GM12878 (cell line): Measurements from ENCODE around the gene MYO1H. TPM values are rescaled to one million over a fixed set of nuclear protein-coding genes. Genes with fewer than 3 reads are reported as not detected.

Experiments used
- ATAC-seq: fragments of 200-7000 bp; cut with Tn5 transposase; 3 replicates; pipeline ENCODE4 v1.9.1; 2020; ENCODE audit warnings: mild to moderate bottlenecking, moderate library complexity
- BruUV-seq: library from RNA; stranded (reverse); fragments of 400-500 nt; replicated peaks from 2 replicates; lab custom pipeline; 2021; lab: Mats Ljungman, UMichigan
- CTCF ChIA-PET: fragments of 300-600 bp; sonication (Branson Sonifier 250); formaldehyde crosslinking; extraction: SDS; loops from one replicate; lab custom pipeline; 2021; ENCODE audit warnings: inconsistent platforms; lab: Yijun Ruan, JAX
- POLR2A ChIA-PET: fragments of 350-600 bp; formaldehyde crosslinking; extraction: SDS; loops from one replicate; lab custom pipeline; 2021; ENCODE audit warnings: inconsistent platforms; lab: Charles Lee
- RAD21 ChIA-PET: fragments of 300-600 bp; sonication (Branson Sonifier 250); formaldehyde crosslinking; loops from one replicate; lab custom pipeline; 2023; ENCODE audit warnings: antibody characterized with exemption; ENCODE audit not compliant: unreplicated experiment; lab: Charles Lee
- SMC1A ChIA-PET: fragments of 300-600 bp; sonication (Branson Sonifier 250); formaldehyde crosslinking; loops from one replicate; lab custom pipeline; 2023; ENCODE audit not compliant: unreplicated experiment, uncharacterized antibody; lab: Charles Lee
- DNase-seq: peaks from one replicate; pipeline ENCODE4 v3.0.0-alpha.2; 2011; ENCODE audit warnings: low read depth, low spot score
- FAIRE-seq: peaks from 3 replicates; lab custom pipeline; 2011; peaks lifted over from hg19 to GRCh38; lab: Jason Lieb, UNC
- H2AFZ ChIP-seq: 2 replicates; pipeline ENCODE4 v1.6.0; 2011; ENCODE audit warnings: low read depth, low read length, control low read depth; ENCODE audit not compliant: control insufficient read depth
- H3K27ac ChIP-seq: 2 replicates; pipeline ENCODE4 v1.5.1; 2011; ENCODE audit warnings: control low read depth; ENCODE audit not compliant: control insufficient read depth, insufficient read depth
- H3K27me3 ChIP-seq, 2 experiments: replicated peaks in 1 of 2; 2 replicates each; pipeline versions ENCODE4 v1.6.0 to v1.6.1; 2011; ENCODE audit warnings: low read length in 1 of 2; ENCODE audit not compliant: control insufficient read depth in 2 of 2, insufficient read depth in 2 of 2
- H3K36me3 ChIP-seq, 2 experiments: 2 replicates each; pipeline ENCODE4 v1.5.1; 2011; ENCODE audit warnings: low read length in 1 of 2; ENCODE audit not compliant: control insufficient read depth in 2 of 2, insufficient read depth in 2 of 2
- H3K4me1 ChIP-seq: 2 replicates; pipeline ENCODE4 v1.6.1; 2011; ENCODE audit warnings: mild to moderate bottlenecking, low read length, moderate library complexity, mixed read lengths; ENCODE audit not compliant: control insufficient read depth, insufficient read depth
- H3K4me2 ChIP-seq: 2 replicates; pipeline ENCODE4 v1.6.0; 2011; ENCODE audit warnings: control low read depth; ENCODE audit not compliant: control insufficient read depth, insufficient read depth
- H3K4me3 ChIP-seq: fragments of 200-600 bp; sonication (generic); 2 replicates; pipeline ENCODE4 v1.5.1; 2016
- H3K79me2 ChIP-seq: 2 replicates; pipeline ENCODE4 v1.6.0; 2011; ENCODE audit warnings: low read length; ENCODE audit not compliant: control insufficient read depth, insufficient read depth
- H3K9ac ChIP-seq: 2 replicates; pipeline ENCODE4 v1.8.0; 2011; ENCODE audit warnings: low read length, control low read depth, mixed read lengths; ENCODE audit not compliant: control insufficient read depth, insufficient read depth
- H3K9me3 ChIP-seq: replicated peaks from 3 replicates; pipeline ENCODE4 v1.5.1; 2011; ENCODE audit warnings: mild to moderate bottlenecking, low read length; ENCODE audit not compliant: control insufficient read depth, insufficient read depth
- H4K20me1 ChIP-seq: 2 replicates; pipeline ENCODE4 v1.6.0; 2011; ENCODE audit not compliant: control insufficient read depth, insufficient read depth
- BACH1 ChIP-seq: fragments of 450-650 bp; IDR thresholded peaks from 2 replicates; pipeline ENCODE4 v1.6.1; 2017; ENCODE audit warnings: mild to moderate bottlenecking, borderline replicate concordance
- CBX3 ChIP-seq: fragments of 200-600 bp; sonication (generic); IDR thresholded peaks from 2 replicates; pipeline ENCODE4 v1.6.1; 2016; ENCODE audit warnings: low read depth, borderline replicate concordance
- IKZF1 ChIP-seq: fragments of 450-650 bp; conservative IDR thresholded peaks from 2 replicates; pipeline ENCODE4 v1.6.1; 2017; ENCODE audit warnings: antibody characterized with exemption, mild to moderate bottlenecking
- LARP7 ChIP-seq: fragments of 450-650 bp; IDR thresholded peaks from 2 replicates; pipeline ENCODE4 v1.6.1; 2017; ENCODE audit warnings: mild to moderate bottlenecking
- SP1 ChIP-seq: IDR thresholded peaks from one replicate; pipeline ENCODE4 v1.6.1; 2011; ENCODE audit warnings: low read depth, low read length
- ZNF217 ChIP-seq: fragments of 450-650 bp; IDR thresholded peaks from 2 replicates; pipeline ENCODE4 v1.6.1; 2017; ENCODE audit warnings: antibody characterized with exemption, mild to moderate bottlenecking
- WGBS: methylation state at CpG from one replicate; pipeline ENCODE4 v1.1.6; 2016; ENCODE audit warnings: low lambda C conversion rate; ENCODE audit not compliant: insufficient replicate concordance, insufficient coverage; ENCODE audit errors: missing lambda C conversion rate; 5-methylcytosine and 5-hydroxymethylcytosine counted together
- in situ Hi-C: fragments of 300-500 bp; cut with MboI; formaldehyde crosslinking; loops from 9 replicates; pipeline ENCODE4 v1.14.3; 2018; ENCODE audit warnings: mixed read lengths
- intact Hi-C: fragments of 100-400 bp; cut with micrococcal nuclease; formaldehyde crosslinking; loops from one replicate; pipeline ENCODE4 v1.14.2; 2022; ENCODE audit not compliant: unreplicated experiment
- polyA plus RNA-seq, 11 experiments: library from polyadenylated mRNA; depleted of rRNA in 4 of 11; unstranded in 6 of 11; stranded (reverse) in 5 of 11; fragments of >200 nt; fragmentation: Nextera tagmentation in 4 of 11; fragmentation: Illumina TruSeq in 1 of 11; extraction: Ambion mirVana in 4 of 11; extraction: Trizol in 1 of 11; gene quantifications; 1 replicate in 1 of 11; 2 replicates in 10 of 11; pipeline versions ENCODE4 v1.2.1 to v1.2.3, GENCODE V29; 2011 to 2016; ENCODE audit warnings: inconsistent platforms in 2 of 11, missing spikeins in 2 of 11, low read depth in 1 of 11
- total RNA-seq, 4 experiments: library from RNA; depleted of rRNA in 3 of 4; stranded (reverse); fragments of >200 nt in 3 of 4; fragmentation: Illumina TruSeq in 1 of 4; extraction: Trizol in 1 of 4; gene quantifications; 2 replicates each; pipeline versions ENCODE4 v1.2.1 to v1.2.3, GENCODE V29; 2013 to 2021
- TF ChIP-seq, protein P1 (sequence below): IDR thresholded peaks from 2 replicates; pipeline ENCODE4 v1.6.1; 2012; ENCODE audit warnings: improper control_type of control experiment, low read depth, low read length; ENCODE audit not compliant: insufficient replicate concordance
- TF ChIP-seq, protein P2 (sequence below): fragments of 150-350 bp; IDR thresholded peaks from 2 replicates; pipeline ENCODE4 v1.6.1; 2016; ENCODE audit warnings: low read depth, low read length
- TF ChIP-seq, protein P3 (sequence below): fragments of 450-650 bp; IDR thresholded peaks from 2 replicates; pipeline ENCODE4 v1.6.1; 2016; ENCODE audit warnings: mild to moderate bottlenecking, moderate library complexity, borderline replicate concordance

MYO1H gene
- total and polyA plus RNA-seq, 10 of the 15 experiments (the other 5 are each of a cell fraction or from before 2014, with no cell fraction given), result 0.05 TPM; not detected in 9

DNA sequence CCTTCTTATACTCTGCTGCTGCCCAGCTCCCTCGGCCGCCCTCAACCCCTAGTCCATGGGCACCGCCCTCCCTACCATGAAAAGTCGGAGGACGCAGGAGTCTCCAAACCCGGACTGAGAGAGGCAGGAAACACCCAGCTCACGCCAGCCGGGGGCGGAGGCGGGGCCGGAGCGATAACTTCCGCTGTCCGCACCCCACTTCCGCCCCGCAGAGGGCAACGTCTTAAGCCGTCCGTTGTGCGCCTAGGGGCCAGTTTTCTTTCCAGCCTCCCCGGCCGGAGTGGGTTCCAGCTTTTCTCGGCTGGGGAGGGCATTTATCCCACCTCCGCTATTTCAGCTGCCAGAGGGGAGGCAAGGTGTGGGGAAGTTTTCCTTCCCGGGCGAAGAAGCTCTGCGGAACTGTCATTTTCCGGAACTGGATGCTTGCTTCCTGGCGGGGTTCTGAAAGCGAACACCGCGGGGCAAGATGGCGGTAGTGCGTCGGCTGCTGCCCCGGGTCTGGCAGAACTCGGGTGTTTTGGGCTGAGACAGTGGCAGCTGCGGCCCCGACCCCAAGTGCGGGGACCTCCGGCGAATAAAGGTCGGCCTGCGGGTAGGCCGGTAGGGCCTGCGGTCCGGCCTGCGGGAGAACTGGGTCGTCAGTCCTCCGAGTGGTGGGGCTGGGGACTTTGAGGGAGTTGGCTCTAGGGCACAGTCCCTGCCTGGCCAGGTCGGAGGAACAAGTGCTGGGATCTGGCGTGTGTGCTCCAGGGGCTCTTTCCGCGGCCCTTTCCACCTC lies 129.7 kb downstream of the MYO1H start, which contains the start of the genes KCTD10 and UBE3B:
Gene KCTD10, minus strand, starts transcription at position 116 of the 778 bp plus-strand sequence. Its CDS starts 38 bp downstream, at position 78.
Gene UBE3B, plus strand, starts transcription at position 450 of the 778 bp plus-strand sequence. CDS start 5,918 bp downstream, outside the sequence.
- intact Hi-C loops (no loop called here), in situ Hi-C loops (no loop called here)
- POLR2A ChIA-PET, result interaction anchor here (0.9 kb wide), 1 partner anchor 96 kb away, joined by 3 read pairs; the partner anchor contains the start of gene MVK
- H3K9ac ChIP-seq, result peak within 1 kb of the TSS; percentile 91
- WGBS, result under 1% methylated on average over 54 of the region's 54 CpGs
- DNase-seq, result peak; percentile 48
- SMC1A ChIA-PET, result interaction anchor here (0.7 kb wide), 1 partner anchor 76 kb away, joined by 3 read pairs; no protein-coding TSS in a partner anchor
- H3K27me3 ChIP-seq, result no peaks in the 10 kb centered on the region
- peaks cover 7% of the 10 kb centered on the region; the same call in 1 of the 2 replicates for H3K4me1 ChIP-seq
- no peaks in the 10 kb centered on the region for H3K9me3 ChIP-seq
- H2AFZ ChIP-seq, result peak within 1 kb of the TSS; percentile 90
- peaks cover 57% of the 10 kb centered on the region for H3K79me2 ChIP-seq
- RAD21 ChIA-PET, result no interaction called here
- peak within 1 kb of the TSS; percentile 93 for H3K4me2 ChIP-seq
- ATAC-seq, result peak; percentile 97
- no TSS peak for BruUV-seq
- FAIRE-seq, result no peak
- H3K27ac ChIP-seq, result peak within 1 kb of the TSS; percentile 98
- peak within 1 kb of the TSS; percentile 84 for H3K4me3 ChIP-seq
- no peaks in the 10 kb centered on the region; the same call in 1 of the 2 replicates for H4K20me1 ChIP-seq
- CTCF ChIA-PET, result interaction anchor here (1.1 kb wide), 1 partner anchor 516 kb away, joined by 3 read pairs; no protein-coding TSS in a partner anchor
- no peaks in the 10 kb centered on the region for H3K36me3 ChIP-seq
- TF ChIP-seq, protein P1, sequence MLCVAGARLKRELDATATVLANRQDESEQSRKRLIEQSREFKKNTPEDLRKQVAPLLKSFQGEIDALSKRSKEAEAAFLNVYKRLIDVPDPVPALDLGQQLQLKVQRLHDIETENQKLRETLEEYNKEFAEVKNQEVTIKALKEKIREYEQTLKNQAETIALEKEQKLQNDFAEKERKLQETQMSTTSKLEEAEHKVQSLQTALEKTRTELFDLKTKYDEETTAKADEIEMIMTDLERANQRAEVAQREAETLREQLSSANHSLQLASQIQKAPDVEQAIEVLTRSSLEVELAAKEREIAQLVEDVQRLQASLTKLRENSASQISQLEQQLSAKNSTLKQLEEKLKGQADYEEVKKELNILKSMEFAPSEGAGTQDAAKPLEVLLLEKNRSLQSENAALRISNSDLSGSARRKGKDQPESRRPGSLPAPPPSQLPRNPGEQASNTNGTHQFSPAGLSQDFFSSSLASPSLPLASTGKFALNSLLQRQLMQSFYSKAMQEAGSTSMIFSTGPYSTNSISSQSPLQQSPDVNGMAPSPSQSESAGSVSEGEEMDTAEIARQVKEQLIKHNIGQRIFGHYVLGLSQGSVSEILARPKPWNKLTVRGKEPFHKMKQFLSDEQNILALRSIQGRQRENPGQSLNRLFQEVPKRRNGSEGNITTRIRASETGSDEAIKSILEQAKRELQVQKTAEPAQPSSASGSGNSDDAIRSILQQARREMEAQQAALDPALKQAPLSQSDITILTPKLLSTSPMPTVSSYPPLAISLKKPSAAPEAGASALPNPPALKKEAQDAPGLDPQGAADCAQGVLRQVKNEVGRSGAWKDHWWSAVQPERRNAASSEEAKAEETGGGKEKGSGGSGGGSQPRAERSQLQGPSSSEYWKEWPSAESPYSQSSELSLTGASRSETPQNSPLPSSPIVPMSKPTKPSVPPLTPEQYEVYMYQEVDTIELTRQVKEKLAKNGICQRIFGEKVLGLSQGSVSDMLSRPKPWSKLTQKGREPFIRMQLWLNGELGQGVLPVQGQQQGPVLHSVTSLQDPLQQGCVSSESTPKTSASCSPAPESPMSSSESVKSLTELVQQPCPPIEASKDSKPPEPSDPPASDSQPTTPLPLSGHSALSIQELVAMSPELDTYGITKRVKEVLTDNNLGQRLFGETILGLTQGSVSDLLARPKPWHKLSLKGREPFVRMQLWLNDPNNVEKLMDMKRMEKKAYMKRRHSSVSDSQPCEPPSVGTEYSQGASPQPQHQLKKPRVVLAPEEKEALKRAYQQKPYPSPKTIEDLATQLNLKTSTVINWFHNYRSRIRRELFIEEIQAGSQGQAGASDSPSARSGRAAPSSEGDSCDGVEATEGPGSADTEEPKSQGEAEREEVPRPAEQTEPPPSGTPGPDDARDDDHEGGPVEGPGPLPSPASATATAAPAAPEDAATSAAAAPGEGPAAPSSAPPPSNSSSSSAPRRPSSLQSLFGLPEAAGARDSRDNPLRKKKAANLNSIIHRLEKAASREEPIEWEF, result no peak
- TF ChIP-seq CBX3, result no peak
- no peak for TF ChIP-seq BACH1
- TF ChIP-seq, protein P2, sequence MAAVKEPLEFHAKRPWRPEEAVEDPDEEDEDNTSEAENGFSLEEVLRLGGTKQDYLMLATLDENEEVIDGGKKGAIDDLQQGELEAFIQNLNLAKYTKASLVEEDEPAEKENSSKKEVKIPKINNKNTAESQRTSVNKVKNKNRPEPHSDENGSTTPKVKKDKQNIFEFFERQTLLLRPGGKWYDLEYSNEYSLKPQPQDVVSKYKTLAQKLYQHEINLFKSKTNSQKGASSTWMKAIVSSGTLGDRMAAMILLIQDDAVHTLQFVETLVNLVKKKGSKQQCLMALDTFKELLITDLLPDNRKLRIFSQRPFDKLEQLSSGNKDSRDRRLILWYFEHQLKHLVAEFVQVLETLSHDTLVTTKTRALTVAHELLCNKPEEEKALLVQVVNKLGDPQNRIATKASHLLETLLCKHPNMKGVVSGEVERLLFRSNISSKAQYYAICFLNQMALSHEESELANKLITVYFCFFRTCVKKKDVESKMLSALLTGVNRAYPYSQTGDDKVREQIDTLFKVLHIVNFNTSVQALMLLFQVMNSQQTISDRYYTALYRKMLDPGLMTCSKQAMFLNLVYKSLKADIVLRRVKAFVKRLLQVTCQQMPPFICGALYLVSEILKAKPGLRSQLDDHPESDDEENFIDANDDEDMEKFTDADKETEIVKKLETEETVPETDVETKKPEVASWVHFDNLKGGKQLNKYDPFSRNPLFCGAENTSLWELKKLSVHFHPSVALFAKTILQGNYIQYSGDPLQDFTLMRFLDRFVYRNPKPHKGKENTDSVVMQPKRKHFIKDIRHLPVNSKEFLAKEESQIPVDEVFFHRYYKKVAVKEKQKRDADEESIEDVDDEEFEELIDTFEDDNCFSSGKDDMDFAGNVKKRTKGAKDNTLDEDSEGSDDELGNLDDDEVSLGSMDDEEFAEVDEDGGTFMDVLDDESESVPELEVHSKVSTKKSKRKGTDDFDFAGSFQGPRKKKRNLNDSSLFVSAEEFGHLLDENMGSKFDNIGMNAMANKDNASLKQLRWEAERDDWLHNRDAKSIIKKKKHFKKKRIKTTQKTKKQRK, result no peak
- no peak for TF ChIP-seq ZNF217
- no peak for TF ChIP-seq SP1
- TF ChIP-seq IKZF1, result peak; percentile 98
- peak; percentile 86; the same call in 1 of the 2 replicates for TF ChIP-seq LARP7
- TF ChIP-seq, protein P3, sequence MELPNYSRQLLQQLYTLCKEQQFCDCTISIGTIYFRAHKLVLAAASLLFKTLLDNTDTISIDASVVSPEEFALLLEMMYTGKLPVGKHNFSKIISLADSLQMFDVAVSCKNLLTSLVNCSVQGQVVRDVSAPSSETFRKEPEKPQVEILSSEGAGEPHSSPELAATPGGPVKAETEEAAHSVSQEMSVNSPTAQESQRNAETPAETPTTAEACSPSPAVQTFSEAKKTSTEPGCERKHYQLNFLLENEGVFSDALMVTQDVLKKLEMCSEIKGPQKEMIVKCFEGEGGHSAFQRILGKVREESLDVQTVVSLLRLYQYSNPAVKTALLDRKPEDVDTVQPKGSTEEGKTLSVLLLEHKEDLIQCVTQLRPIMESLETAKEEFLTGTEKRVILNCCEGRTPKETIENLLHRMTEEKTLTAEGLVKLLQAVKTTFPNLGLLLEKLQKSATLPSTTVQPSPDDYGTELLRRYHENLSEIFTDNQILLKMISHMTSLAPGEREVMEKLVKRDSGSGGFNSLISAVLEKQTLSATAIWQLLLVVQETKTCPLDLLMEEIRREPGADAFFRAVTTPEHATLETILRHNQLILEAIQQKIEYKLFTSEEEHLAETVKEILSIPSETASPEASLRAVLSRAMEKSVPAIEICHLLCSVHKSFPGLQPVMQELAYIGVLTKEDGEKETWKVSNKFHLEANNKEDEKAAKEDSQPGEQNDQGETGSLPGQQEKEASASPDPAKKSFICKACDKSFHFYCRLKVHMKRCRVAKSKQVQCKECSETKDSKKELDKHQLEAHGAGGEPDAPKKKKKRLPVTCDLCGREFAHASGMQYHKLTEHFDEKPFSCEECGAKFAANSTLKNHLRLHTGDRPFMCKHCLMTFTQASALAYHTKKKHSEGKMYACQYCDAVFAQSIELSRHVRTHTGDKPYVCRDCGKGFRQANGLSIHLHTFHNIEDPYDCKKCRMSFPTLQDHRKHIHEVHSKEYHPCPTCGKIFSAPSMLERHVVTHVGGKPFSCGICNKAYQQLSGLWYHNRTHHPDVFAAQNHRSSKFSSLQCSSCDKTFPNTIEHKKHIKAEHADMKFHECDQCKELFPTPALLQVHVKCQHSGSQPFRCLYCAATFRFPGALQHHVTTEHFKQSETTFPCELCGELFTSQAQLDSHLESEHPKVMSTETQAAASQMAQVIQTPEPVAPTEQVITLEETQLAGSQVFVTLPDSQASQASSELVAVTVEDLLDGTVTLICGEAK, result peak; percentile 100
